ENCODE measurements around the gene RBPJL.

Gene RBPJL

DNA sequence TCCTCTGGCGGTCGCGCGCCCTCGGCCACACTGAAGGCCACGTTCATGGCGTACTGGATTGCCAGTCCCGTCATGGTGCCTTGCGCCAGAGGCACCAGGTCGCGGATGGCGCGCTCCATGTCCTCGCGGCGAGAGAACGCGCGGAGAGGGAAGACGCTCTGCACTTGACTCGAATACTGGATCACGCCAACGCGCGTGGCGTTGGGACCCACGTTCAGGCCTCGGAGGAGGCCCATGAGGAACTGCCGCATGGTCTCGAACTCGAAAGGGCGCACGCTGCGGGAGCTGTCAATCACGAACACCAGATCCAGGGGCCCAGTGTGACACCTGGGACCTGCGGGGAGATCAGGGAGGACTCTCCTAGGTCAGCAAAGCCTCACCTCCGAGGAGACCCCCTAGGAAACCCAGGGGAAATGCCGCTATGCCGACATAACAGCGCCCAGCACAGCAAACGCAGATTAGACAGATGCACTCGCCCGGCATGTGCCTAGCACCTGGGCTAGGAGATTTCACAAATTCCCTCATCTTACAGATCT, 2.1 kb upstream of the RBPJL start:
- ATAC-seq: no peak
- TF ChIP-seq ZNF565 (CRISPR knock-in tag; conservative IDR thresholded peaks at IDR 0.05; ENCODE audit: low read depth) (no peak), OSR1 (CRISPR knock-in tag; IDR thresholded peaks at IDR 0.05) (no peak), TOX (CRISPR knock-in tag; IDR thresholded peaks at IDR 0.05; ENCODE audit: borderline replicate concordance) (no peak), ISL1 (CRISPR knock-in tag; IDR thresholded peaks at IDR 0.05) (no peak), ZFP3 (CRISPR knock-in tag; IDR thresholded peaks at IDR 0.05) (no peak), PPARA (CRISPR knock-in tag; IDR thresholded peaks at IDR 0.05; ENCODE audit: borderline replicate concordance) (no peak)

DNA sequence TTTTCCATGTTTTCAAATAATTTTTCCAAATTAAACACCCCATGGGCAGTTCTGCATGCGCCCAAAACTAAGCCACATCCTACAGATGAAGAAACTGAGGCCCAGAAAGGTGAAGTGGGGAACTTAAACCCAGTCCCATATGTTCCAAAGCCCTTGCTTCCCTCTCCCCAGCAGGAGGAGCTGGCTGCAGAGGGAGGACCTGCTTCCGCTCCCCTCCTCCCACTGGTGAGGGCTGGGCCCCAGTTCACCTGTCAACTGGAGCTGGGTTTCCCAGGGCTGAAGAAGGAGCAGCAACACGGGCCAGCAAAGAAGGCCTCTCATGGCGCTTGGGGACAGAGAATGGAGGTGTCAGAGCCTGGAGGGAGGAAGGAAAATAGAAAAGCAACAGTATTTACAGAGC, 1.4 kb upstream of the RBPJL start:
- ATAC-seq: no peak
- TF ChIP-seq ARNTL (CRISPR knock-in tag; IDR thresholded peaks at IDR 0.05; ENCODE audit: borderline replicate concordance, low read depth) (no peak), OSR1 (CRISPR knock-in tag; IDR thresholded peaks at IDR 0.05) (no peak), ZFP30 (CRISPR knock-in tag; IDR thresholded peaks at IDR 0.05) (no peak), GLIS3 (CRISPR knock-in tag; IDR thresholded peaks at IDR 0.05) (no peak), SNAI2 (CRISPR knock-in tag; IDR thresholded peaks at IDR 0.05) (no peak), ZFP3 (CRISPR knock-in tag; IDR thresholded peaks at IDR 0.05) (no peak), CSDC2 (CRISPR knock-in tag; IDR thresholded peaks at IDR 0.05) (no peak), ZNF70 (CRISPR knock-in tag; IDR thresholded peaks at IDR 0.05) (no peak), BACH2 (CRISPR knock-in tag; IDR thresholded peaks at IDR 0.05; ENCODE audit: borderline replicate concordance) (no peak)
- TF ChIP-seq, protein P1, sequence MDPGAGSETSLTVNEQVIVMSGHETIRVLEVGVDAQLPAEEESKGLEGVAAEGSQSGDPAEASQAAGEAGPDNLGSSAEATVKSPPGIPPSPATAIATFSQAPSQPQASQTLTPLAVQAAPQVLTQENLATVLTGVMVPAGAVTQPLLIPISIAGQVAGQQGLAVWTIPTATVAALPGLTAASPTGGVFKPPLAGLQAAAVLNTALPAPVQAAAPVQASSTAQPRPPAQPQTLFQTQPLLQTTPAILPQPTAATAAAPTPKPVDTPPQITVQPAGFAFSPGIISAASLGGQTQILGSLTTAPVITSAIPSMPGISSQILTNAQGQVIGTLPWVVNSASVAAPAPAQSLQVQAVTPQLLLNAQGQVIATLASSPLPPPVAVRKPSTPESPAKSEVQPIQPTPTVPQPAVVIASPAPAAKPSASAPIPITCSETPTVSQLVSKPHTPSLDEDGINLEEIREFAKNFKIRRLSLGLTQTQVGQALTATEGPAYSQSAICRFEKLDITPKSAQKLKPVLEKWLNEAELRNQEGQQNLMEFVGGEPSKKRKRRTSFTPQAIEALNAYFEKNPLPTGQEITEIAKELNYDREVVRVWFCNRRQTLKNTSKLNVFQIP (CRISPR knock-in tag; IDR thresholded peaks at IDR 0.05; ENCODE audit: borderline replicate concordance, low read depth): no peak

DNA sequence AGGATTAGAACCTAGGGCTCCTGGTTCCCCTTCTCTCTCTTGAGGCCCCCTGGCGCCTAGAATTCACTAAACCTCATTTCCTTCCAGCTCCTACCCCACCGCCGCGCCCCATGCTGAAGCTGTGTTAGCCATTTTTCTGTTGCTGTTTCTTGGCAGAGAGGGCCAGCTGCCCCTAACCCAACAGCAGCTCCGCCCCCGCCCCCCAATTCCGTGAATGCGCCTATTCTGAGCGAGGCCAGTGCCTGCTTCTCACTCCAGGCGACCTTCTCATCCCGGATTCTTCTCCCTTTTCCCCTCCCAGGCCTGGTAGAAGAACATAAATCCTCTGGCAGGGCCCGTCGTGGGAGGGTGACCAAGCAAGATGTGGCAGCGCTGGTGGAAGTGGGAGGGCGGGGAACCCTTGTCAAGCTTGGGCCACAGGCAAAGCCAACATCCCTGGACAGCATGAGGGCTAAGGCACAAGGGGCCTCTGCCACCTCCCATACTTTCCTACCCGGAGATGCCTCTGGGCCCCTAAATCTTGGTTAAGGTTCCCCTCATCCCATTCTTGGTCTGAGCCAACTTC, 518 bp downstream of the RBPJL start:
- no peak for ATAC-seq
- TF ChIP-seq BACH2 (CRISPR knock-in tag; IDR thresholded peaks at IDR 0.05; ENCODE audit: borderline replicate concordance): no peak
- TF ChIP-seq, protein P2, sequence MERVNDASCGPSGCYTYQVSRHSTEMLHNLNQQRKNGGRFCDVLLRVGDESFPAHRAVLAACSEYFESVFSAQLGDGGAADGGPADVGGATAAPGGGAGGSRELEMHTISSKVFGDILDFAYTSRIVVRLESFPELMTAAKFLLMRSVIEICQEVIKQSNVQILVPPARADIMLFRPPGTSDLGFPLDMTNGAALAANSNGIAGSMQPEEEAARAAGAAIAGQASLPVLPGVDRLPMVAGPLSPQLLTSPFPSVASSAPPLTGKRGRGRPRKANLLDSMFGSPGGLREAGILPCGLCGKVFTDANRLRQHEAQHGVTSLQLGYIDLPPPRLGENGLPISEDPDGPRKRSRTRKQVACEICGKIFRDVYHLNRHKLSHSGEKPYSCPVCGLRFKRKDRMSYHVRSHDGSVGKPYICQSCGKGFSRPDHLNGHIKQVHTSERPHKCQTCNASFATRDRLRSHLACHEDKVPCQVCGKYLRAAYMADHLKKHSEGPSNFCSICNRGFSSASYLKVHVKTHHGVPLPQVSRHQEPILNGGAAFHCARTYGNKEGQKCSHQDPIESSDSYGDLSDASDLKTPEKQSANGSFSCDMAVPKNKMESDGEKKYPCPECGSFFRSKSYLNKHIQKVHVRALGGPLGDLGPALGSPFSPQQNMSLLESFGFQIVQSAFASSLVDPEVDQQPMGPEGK (CRISPR knock-in tag; IDR thresholded peaks at IDR 0.05; ENCODE audit: borderline replicate concordance): no peak
- no peak for TF ChIP-seq PPARA (CRISPR knock-in tag; IDR thresholded peaks at IDR 0.05; ENCODE audit: borderline replicate concordance)
- TF ChIP-seq OSR1 (CRISPR knock-in tag; IDR thresholded peaks at IDR 0.05): no peak
- TF ChIP-seq ZNF8 (CRISPR knock-in tag; IDR thresholded peaks at IDR 0.05): no peak
- no peak for TF ChIP-seq GLIS3 (CRISPR knock-in tag; IDR thresholded peaks at IDR 0.05)
- TF ChIP-seq SNAI2 (CRISPR knock-in tag; IDR thresholded peaks at IDR 0.05): no peak
- no peak for TF ChIP-seq ISL1 (CRISPR knock-in tag; IDR thresholded peaks at IDR 0.05)
- TF ChIP-seq TOX (CRISPR knock-in tag; IDR thresholded peaks at IDR 0.05; ENCODE audit: borderline replicate concordance): no peak
- TF ChIP-seq, protein P3, sequence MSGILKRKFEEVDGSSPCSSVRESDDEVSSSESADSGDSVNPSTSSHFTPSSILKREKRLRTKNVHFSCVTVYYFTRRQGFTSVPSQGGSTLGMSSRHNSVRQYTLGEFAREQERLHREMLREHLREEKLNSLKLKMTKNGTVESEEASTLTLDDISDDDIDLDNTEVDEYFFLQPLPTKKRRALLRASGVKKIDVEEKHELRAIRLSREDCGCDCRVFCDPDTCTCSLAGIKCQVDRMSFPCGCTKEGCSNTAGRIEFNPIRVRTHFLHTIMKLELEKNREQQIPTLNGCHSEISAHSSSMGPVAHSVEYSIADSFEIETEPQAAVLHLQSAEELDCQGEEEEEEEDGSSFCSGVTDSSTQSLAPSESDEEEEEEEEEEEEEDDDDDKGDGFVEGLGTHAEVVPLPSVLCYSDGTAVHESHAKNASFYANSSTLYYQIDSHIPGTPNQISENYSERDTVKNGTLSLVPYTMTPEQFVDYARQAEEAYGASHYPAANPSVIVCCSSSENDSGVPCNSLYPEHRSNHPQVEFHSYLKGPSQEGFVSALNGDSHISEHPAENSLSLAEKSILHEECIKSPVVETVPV (CRISPR knock-in tag; IDR thresholded peaks at IDR 0.05): no peak
- TF ChIP-seq ZFP3 (CRISPR knock-in tag; IDR thresholded peaks at IDR 0.05): no peak
- TF ChIP-seq ZNF565 (CRISPR knock-in tag; conservative IDR thresholded peaks at IDR 0.05; ENCODE audit: low read depth): no peak
- no peak for TF ChIP-seq ARNTL (CRISPR knock-in tag; IDR thresholded peaks at IDR 0.05; ENCODE audit: borderline replicate concordance, low read depth)
- no peak for TF ChIP-seq ZNF70 (CRISPR knock-in tag; IDR thresholded peaks at IDR 0.05)
- TF ChIP-seq, protein P4, sequence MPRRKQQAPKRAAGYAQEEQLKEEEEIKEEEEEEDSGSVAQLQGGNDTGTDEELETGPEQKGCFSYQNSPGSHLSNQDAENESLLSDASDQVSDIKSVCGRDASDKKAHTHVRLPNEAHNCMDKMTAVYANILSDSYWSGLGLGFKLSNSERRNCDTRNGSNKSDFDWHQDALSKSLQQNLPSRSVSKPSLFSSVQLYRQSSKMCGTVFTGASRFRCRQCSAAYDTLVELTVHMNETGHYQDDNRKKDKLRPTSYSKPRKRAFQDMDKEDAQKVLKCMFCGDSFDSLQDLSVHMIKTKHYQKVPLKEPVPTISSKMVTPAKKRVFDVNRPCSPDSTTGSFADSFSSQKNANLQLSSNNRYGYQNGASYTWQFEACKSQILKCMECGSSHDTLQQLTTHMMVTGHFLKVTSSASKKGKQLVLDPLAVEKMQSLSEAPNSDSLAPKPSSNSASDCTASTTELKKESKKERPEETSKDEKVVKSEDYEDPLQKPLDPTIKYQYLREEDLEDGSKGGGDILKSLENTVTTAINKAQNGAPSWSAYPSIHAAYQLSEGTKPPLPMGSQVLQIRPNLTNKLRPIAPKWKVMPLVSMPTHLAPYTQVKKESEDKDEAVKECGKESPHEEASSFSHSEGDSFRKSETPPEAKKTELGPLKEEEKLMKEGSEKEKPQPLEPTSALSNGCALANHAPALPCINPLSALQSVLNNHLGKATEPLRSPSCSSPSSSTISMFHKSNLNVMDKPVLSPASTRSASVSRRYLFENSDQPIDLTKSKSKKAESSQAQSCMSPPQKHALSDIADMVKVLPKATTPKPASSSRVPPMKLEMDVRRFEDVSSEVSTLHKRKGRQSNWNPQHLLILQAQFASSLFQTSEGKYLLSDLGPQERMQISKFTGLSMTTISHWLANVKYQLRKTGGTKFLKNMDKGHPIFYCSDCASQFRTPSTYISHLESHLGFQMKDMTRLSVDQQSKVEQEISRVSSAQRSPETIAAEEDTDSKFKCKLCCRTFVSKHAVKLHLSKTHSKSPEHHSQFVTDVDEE (CRISPR knock-in tag; IDR thresholded peaks at IDR 0.05): no peak
- no peak for TF ChIP-seq ZFP30 (CRISPR knock-in tag; IDR thresholded peaks at IDR 0.05)
- no peak for TF ChIP-seq ESRRG (CRISPR knock-in tag; IDR thresholded peaks at IDR 0.05)

Data from SK-N-SH treated with all-trans-retinoic acid at 6 μM for 48 hours (cell line).